OCI-LY3 (cell line): ENCODE measurements around the gene TNKS1BP1.

Experiments used
- EZH2phosphoT487 ChIP-seq: fragments of 200-600 bp; shearing (Covaris generic); IDR thresholded peaks from 2 replicates; pipeline ENCODE4 v1.6.1; 2018; ENCODE audit warnings: antibody characterized with exemption, mixed run types, low read depth
- TF ChIP-seq, protein P1 (sequence below): fragments of 200-600, 300-600 bp; sonication (generic); IDR thresholded peaks from 2 replicates; pipeline ENCODE4 v1.5.1; 2014; ENCODE audit warnings: antibody characterized with exemption, low read length, low read depth

DNA sequence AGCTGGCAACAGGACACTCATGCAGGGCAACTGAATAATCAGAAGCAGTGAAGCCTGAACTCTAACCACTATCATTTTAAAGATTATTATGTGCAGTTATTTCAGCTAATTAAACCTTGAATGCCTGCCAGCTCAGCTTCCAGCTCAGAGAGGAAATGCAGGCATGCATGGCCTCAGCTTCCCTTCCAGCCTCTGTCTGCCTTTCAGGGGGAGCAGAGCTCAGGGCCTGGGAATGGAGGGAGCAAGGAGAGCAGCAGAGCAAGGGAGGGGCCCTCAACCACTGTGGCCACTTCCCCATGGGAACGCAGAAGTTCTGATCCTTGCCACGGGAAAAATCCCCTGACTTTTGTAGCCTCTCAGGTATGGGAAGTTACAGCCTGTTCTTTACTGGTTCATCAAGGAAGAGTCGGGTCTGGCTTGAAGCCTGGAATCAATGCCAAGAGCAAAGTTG, 55.2 kb downstream of the TNKS1BP1 start:
- TF ChIP-seq, protein P1, sequence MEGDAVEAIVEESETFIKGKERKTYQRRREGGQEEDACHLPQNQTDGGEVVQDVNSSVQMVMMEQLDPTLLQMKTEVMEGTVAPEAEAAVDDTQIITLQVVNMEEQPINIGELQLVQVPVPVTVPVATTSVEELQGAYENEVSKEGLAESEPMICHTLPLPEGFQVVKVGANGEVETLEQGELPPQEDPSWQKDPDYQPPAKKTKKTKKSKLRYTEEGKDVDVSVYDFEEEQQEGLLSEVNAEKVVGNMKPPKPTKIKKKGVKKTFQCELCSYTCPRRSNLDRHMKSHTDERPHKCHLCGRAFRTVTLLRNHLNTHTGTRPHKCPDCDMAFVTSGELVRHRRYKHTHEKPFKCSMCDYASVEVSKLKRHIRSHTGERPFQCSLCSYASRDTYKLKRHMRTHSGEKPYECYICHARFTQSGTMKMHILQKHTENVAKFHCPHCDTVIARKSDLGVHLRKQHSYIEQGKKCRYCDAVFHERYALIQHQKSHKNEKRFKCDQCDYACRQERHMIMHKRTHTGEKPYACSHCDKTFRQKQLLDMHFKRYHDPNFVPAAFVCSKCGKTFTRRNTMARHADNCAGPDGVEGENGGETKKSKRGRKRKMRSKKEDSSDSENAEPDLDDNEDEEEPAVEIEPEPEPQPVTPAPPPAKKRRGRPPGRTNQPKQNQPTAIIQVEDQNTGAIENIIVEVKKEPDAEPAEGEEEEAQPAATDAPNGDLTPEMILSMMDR = no peak
- no peak for TF ChIP-seq EZH2phosphoT487
